H9 (cell line): ENCODE data around the gene ID4. TPM values are rescaled to one million over a fixed set of nuclear protein-coding genes. Genes with fewer than 3 reads are reported as not detected.

Experiments
- DNase-seq: peaks from one replicate; pipeline ENCODE4 v3.0.0-alpha.2; 2017
- H2AFZ ChIP-seq: one replicate; pipeline ENCODE4 v1.6.1; 2013; ENCODE audit warnings: mild to moderate bottlenecking, low read length, control low read depth, moderate library complexity
- H2AK5ac ChIP-seq: 2 replicates; pipeline ENCODE4 v1.6.1; 2013; ENCODE audit warnings: low read length, control low read depth, mixed read lengths; ENCODE audit not compliant: insufficient read length
- H2BK120ac ChIP-seq: one replicate; pipeline ENCODE4 v1.6.1; 2013; ENCODE audit warnings: low read depth, mild to moderate bottlenecking, low read length, control low read depth, inconsistent platforms; ENCODE audit not compliant: poor library complexity, severe bottlenecking
- H2BK12ac ChIP-seq: 2 replicates; pipeline ENCODE4 v1.6.1; 2013; ENCODE audit warnings: low read length, control low read depth, mixed read lengths, low read depth; ENCODE audit not compliant: insufficient read length
- H2BK15ac ChIP-seq: 2 replicates; pipeline ENCODE4 v1.6.1; 2013; ENCODE audit warnings: low read depth, low read length, control low read depth
- H2BK20ac ChIP-seq: one replicate; pipeline ENCODE4 v1.6.1; 2013; ENCODE audit warnings: low read depth, mild to moderate bottlenecking, low read length, control low read depth, inconsistent platforms; ENCODE audit not compliant: poor library complexity, severe bottlenecking
- H2BK5ac ChIP-seq: 2 replicates; pipeline ENCODE4 v1.6.1; 2013; ENCODE audit warnings: low read length, control low read depth, mixed read lengths; ENCODE audit not compliant: insufficient read length
- H3K14ac ChIP-seq: 2 replicates; pipeline ENCODE4 v1.6.1; 2013; ENCODE audit warnings: low read length, control low read depth; ENCODE audit not compliant: insufficient read depth
- H3K18ac ChIP-seq: 2 replicates; pipeline ENCODE4 v1.6.1; 2013; ENCODE audit warnings: low read depth, mild to moderate bottlenecking, mixed read lengths, low read length, control low read depth; ENCODE audit not compliant: insufficient read length
- H3K23ac ChIP-seq: 2 replicates; pipeline ENCODE4 v1.6.1; 2013; ENCODE audit warnings: low read length, control low read depth, mixed read lengths, low read depth; ENCODE audit not compliant: insufficient read length
- H3K23me2 ChIP-seq: 2 replicates; pipeline ENCODE4 v1.6.1; 2013; ENCODE audit warnings: low read depth, mild to moderate bottlenecking, mixed read lengths, low read length, control low read depth; ENCODE audit not compliant: insufficient read length, poor library complexity, severe bottlenecking
- H3K27ac ChIP-seq: 2 replicates; pipeline ENCODE4 v1.5.1; 2013; ENCODE audit warnings: low read length, control low read depth, mixed read lengths, low read depth; ENCODE audit not compliant: insufficient read length
- H3K27me3 ChIP-seq: 2 replicates; pipeline ENCODE4 v1.6.1; 2013; ENCODE audit warnings: low read length, control low read depth, inconsistent platforms; ENCODE audit not compliant: insufficient read depth
- H3K4ac ChIP-seq: 2 replicates; pipeline ENCODE4 v1.6.1; 2013; ENCODE audit warnings: low read depth, mild to moderate bottlenecking, control low read depth, inconsistent platforms, low read length, moderate library complexity
- H3K4me1 ChIP-seq: 2 replicates; pipeline ENCODE4 v1.6.1; 2013; ENCODE audit warnings: low read length, control low read depth, inconsistent platforms; ENCODE audit not compliant: insufficient read depth
- H3K4me2 ChIP-seq: 2 replicates; pipeline ENCODE4 v1.6.1; 2013; ENCODE audit warnings: low read length, control low read depth, mixed read lengths; ENCODE audit not compliant: insufficient read length, insufficient read depth
- H3K56ac ChIP-seq: 2 replicates; pipeline ENCODE4 v1.6.1; 2013; ENCODE audit warnings: low read depth, mild to moderate bottlenecking, mixed read lengths, low read length, control low read depth; ENCODE audit not compliant: insufficient read length
- H3K79me1 ChIP-seq: 2 replicates; pipeline ENCODE4 v1.6.1; 2013; ENCODE audit warnings: low read depth, mild to moderate bottlenecking, moderate library complexity, low read length, control low read depth, inconsistent platforms; ENCODE audit not compliant: insufficient read depth, poor library complexity, severe bottlenecking
- H3K79me2 ChIP-seq: 2 replicates; pipeline ENCODE4 v1.6.1; 2013; ENCODE audit warnings: low read length, control low read depth, inconsistent platforms; ENCODE audit not compliant: insufficient read depth
- H3K9ac ChIP-seq: 2 replicates; pipeline ENCODE4 v1.6.1; 2013; ENCODE audit warnings: low read length, control low read depth, mixed read lengths; ENCODE audit not compliant: insufficient read length; ENCODE audit errors: extremely low read depth
- H3K9me3 ChIP-seq: one replicate; pipeline ENCODE4 v1.6.1; 2013; ENCODE audit warnings: low read depth, low read length, inconsistent platforms; ENCODE audit not compliant: control insufficient read depth
- H3T11ph ChIP-seq: one replicate; pipeline ENCODE4 v1.6.1; 2013; ENCODE audit warnings: mild to moderate bottlenecking, low read length, control low read depth, inconsistent platforms
- H4K20me1 ChIP-seq: one replicate; pipeline ENCODE4 v1.6.1; 2013; ENCODE audit not compliant: control insufficient read depth, insufficient read length, insufficient read depth
- H4K5ac ChIP-seq: 2 replicates; pipeline ENCODE4 v1.6.1; 2013; ENCODE audit warnings: low read depth, mild to moderate bottlenecking, mixed read lengths, low read length, control low read depth; ENCODE audit not compliant: insufficient read length
- H4K8ac ChIP-seq: replicated peaks from 2 replicates; pipeline ENCODE4 v1.6.1; 2013; ENCODE audit warnings: low read length, control low read depth, mixed read lengths, low read depth; ENCODE audit not compliant: insufficient read length
- H4K91ac ChIP-seq: 2 replicates; pipeline ENCODE4 v1.6.1; 2013; ENCODE audit warnings: low read depth, mild to moderate bottlenecking, moderate library complexity, mixed read lengths, low read length, control low read depth; ENCODE audit not compliant: insufficient read length
- H3K27ac Mint-ChIP-seq, 3 experiments: 2 replicates in 2 of 3; 3 replicates in 1 of 3; pipeline ENCODE4 v1.8.0; 2020 to 2021; ENCODE audit warnings: mixed read lengths in 3 of 3, mild to moderate bottlenecking in 1 of 3, moderate library complexity in 1 of 3
- H3K27me3 Mint-ChIP-seq: 2 replicates; pipeline ENCODE4 v1.8.0; 2021; ENCODE audit warnings: low read depth, mild to moderate bottlenecking, moderate library complexity, mixed read lengths
- H3K36me3 Mint-ChIP-seq, 3 experiments: 2 replicates in 2 of 3; 3 replicates in 1 of 3; pipeline ENCODE4 v1.8.0; 2020 to 2021; ENCODE audit warnings: low read depth in 3 of 3, mixed read lengths in 3 of 3; ENCODE audit not compliant: insufficient read depth in 1 of 3
- H3K4me1 Mint-ChIP-seq, 2 experiments: 2 replicates each; pipeline ENCODE4 v1.8.0; 2020; ENCODE audit warnings: mixed read lengths in 2 of 2
- H3K4me3 Mint-ChIP-seq, 2 experiments: 2 replicates in 1 of 2; 3 replicates in 1 of 2; pipeline ENCODE4 v1.8.0; 2020 to 2021; ENCODE audit warnings: mild to moderate bottlenecking in 2 of 2, mixed read lengths in 2 of 2, moderate library complexity in 1 of 2
- H3K9me3 Mint-ChIP-seq, 2 experiments: 2 replicates in 1 of 2; 3 replicates in 1 of 2; pipeline ENCODE4 v1.8.0; 2020; ENCODE audit warnings: mild to moderate bottlenecking in 2 of 2, mixed read lengths in 2 of 2, moderate library complexity in 1 of 2
- WGBS: extraction: QIAGEN DNeasy Blood & Tissue Kit; methylation state at CpG from one replicate; pipeline ENCODE4 v1.1.7; 2013; ENCODE audit warnings: missing lambda C conversion rate, low lambda C conversion rate, mixed read lengths; ENCODE audit not compliant: insufficient read length; ENCODE audit errors: extremely low coverage; 5-methylcytosine and 5-hydroxymethylcytosine counted together
- total RNA-seq: library from RNA; stranded (reverse); gene quantifications from 2 replicates; pipeline ENCODE4 v1.2.1, GENCODE V29; 2021
- TF ChIP-seq, protein P1 (sequence below): fragments of 200-600 bp; sonication (generic); conservative IDR thresholded peaks from 3 replicates; pipeline ENCODE4 v1.8.0; 2021; ENCODE audit warnings: antibody characterized with exemption, mild to moderate bottlenecking

ID4 gene
- total RNA-seq, 1 experiment from 2014 or later: 14.0 TPM

- Histone ChIP-seq H2BK20ac (no peak overlapping the region), H3K4ac (no peak overlapping the region), H2BK15ac (no peak overlapping the region), H3K79me1 (no peaks in the 10 kb centered on the region), H3K4me1 (no peaks in the 10 kb centered on the region), H3K56ac (no peak overlapping the region), H3K9me3 (no peaks in the 10 kb centered on the region), H4K20me1 (no peaks in the 10 kb centered on the region), H3K27ac (no peak overlapping the region), H2BK120ac (no peak overlapping the region), H3T11ph (no peak overlapping the region), H2BK5ac (no peak overlapping the region), H3K27me3 (peaks cover 2% of the 10 kb centered on the region; the same call in 1 of the 2 replicates), H3K18ac (no peak overlapping the region), H4K5ac (no peak overlapping the region), H3K23me2 (peaks cover 3% of the 10 kb centered on the region), H3K4me2 (no peak overlapping the region), H2BK12ac (no peak overlapping the region), H3K9ac (no peak overlapping the region), H4K8ac (no peak overlapping the region), H3K14ac (no peak overlapping the region), H4K91ac (no peak overlapping the region), H2AFZ (no peak overlapping the region), H3K79me2 (no peaks in the 10 kb centered on the region), H3K23ac (no peak overlapping the region), H2AK5ac (no peak overlapping the region)
- TF ChIP-seq, protein P1, sequence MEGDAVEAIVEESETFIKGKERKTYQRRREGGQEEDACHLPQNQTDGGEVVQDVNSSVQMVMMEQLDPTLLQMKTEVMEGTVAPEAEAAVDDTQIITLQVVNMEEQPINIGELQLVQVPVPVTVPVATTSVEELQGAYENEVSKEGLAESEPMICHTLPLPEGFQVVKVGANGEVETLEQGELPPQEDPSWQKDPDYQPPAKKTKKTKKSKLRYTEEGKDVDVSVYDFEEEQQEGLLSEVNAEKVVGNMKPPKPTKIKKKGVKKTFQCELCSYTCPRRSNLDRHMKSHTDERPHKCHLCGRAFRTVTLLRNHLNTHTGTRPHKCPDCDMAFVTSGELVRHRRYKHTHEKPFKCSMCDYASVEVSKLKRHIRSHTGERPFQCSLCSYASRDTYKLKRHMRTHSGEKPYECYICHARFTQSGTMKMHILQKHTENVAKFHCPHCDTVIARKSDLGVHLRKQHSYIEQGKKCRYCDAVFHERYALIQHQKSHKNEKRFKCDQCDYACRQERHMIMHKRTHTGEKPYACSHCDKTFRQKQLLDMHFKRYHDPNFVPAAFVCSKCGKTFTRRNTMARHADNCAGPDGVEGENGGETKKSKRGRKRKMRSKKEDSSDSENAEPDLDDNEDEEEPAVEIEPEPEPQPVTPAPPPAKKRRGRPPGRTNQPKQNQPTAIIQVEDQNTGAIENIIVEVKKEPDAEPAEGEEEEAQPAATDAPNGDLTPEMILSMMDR: no peak
- Mint-ChIP-seq H3K36me3 (peaks cover 0 to 5% (median 0%) of the 10 kb centered on the region in 3 experiments; a peak in 2 of 7 replicates), H3K4me1 (peaks cover 11 to 13% of the 10 kb centered on the region in 2 experiments), H3K9me3 (peaks cover 0 to 4% of the 10 kb centered on the region in 2 experiments; a peak in 3 of 5 replicates), H3K4me3 (no peak overlapping the region), H3K27ac (no peak overlapping the region; a peak in 1 of 7 replicates), H3K27me3 (peaks cover 22% of the 10 kb centered on the region)
- no CpG with 5 or more reads among the region's 5 CpGs for WGBS
- DNase-seq: no peak
Measured at GRCh38 chr6:19833947-19834346, 3.2 kb upstream of the ID4 start.
